ENCODE data around the gene CFAP65. TPM values are rescaled to one million over a fixed set of nuclear protein-coding genes. Genes with fewer than 3 reads are reported as not detected.

The CFAP65 gene
- total RNA-seq, 1 donor from 2014 or later = 7.6 TPM

- intact Hi-C loops (cut with DNase I) = no loop called here
- H3K4me1 ChIP-seq = peaks cover 7% of the 10 kb centered on the region
- ATAC-seq (peak; percentile 31 to 61), DNase-seq (no peak)
- H3K27ac ChIP-seq = no peak overlapping the region
- no peaks in the 10 kb centered on the region for H3K27me3 ChIP-seq (ENCODE audit: low read depth)
- no peak overlapping the region for H3K4me3 ChIP-seq
- H3K36me3 ChIP-seq = peaks cover 28% of the 10 kb centered on the region
- TF ChIP-seq, protein P1, sequence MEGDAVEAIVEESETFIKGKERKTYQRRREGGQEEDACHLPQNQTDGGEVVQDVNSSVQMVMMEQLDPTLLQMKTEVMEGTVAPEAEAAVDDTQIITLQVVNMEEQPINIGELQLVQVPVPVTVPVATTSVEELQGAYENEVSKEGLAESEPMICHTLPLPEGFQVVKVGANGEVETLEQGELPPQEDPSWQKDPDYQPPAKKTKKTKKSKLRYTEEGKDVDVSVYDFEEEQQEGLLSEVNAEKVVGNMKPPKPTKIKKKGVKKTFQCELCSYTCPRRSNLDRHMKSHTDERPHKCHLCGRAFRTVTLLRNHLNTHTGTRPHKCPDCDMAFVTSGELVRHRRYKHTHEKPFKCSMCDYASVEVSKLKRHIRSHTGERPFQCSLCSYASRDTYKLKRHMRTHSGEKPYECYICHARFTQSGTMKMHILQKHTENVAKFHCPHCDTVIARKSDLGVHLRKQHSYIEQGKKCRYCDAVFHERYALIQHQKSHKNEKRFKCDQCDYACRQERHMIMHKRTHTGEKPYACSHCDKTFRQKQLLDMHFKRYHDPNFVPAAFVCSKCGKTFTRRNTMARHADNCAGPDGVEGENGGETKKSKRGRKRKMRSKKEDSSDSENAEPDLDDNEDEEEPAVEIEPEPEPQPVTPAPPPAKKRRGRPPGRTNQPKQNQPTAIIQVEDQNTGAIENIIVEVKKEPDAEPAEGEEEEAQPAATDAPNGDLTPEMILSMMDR (IDR thresholded peaks at IDR 0.05) = peak; percentile 64
- no peaks in the 10 kb centered on the region for H3K9me3 ChIP-seq
These were observed 32.3 kb upstream of the CFAP65 start for GRCh38 chr2:219073413-219074129.

- Histone ChIP-seq H3K27me3 (ENCODE audit: low read depth) (no peaks in the 10 kb centered on the region), H3K27ac (no peak overlapping the region), H3K9me3 (no peaks in the 10 kb centered on the region), H3K36me3 (peaks cover 26% of the 10 kb centered on the region), H3K4me1 (peaks cover 7% of the 10 kb centered on the region), H3K4me3 (no peak overlapping the region)
- no peak for ATAC-seq
- TF ChIP-seq, protein P1 (IDR thresholded peaks at IDR 0.05) = no peak
- intact Hi-C loops (cut with DNase I) = no loop called here
- no peak for DNase-seq
These were observed 31.5 kb upstream of the CFAP65 start for GRCh38 chr2:219072741-219073250.

GRCh38 chr2:219071131-219071816 is 30.0 kb upstream of the CFAP65 start:
- Histone ChIP-seq H3K36me3 (peaks cover 11% of the 10 kb centered on the region), H3K27ac (no peak overlapping the region), H3K27me3 (ENCODE audit: low read depth) (no peaks in the 10 kb centered on the region), H3K4me1 (peaks cover 7% of the 10 kb centered on the region), H3K4me3 (no peak overlapping the region), H3K9me3 (no peaks in the 10 kb centered on the region)
- TF ChIP-seq, protein P1 (IDR thresholded peaks at IDR 0.05) = no peak
- ATAC-seq (peak; percentile 73 to 86), DNase-seq (no peak)
- intact Hi-C loops (cut with DNase I) = no loop called here

GRCh38 chr2:219065484-219065883 is 24.2 kb upstream of the CFAP65 start:
- peaks cover 7% of the 10 kb centered on the region for H3K4me1 ChIP-seq
- no peaks in the 10 kb centered on the region for H3K36me3 ChIP-seq
- H3K9me3 ChIP-seq = no peaks in the 10 kb centered on the region
- peak in 1 of 2 donors; percentile 63 for ATAC-seq
- DNase-seq = no peak
- no peak overlapping the region for H3K4me3 ChIP-seq
- TF ChIP-seq, protein P1 (IDR thresholded peaks at IDR 0.05) = no peak
- no peak overlapping the region for H3K27ac ChIP-seq
- H3K27me3 ChIP-seq (ENCODE audit: low read depth) = peaks cover 20% of the 10 kb centered on the region
- intact Hi-C loops (cut with DNase I) = no loop called here

DNA sequence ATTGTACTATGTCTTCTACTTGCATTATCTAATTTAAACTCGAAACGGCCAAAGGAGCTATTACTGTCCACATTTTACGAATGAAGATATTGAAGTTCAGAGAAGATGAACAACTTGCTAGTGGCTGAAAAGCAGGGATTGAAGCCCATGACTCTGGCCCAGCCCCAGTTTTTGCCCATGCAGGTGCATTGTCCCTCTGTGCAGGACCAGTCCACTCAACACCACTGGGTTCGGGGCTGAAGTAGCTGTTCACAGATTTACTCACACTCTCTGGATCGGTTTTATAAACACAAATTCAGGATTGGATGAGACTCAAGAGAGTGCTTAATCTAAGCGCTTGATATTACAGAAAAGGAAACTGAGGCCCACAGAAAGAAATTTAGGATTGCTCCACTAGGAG is 20.8 kb upstream of the CFAP65 start:
- H3K27ac ChIP-seq = no peak overlapping the region
- TF ChIP-seq, protein P1 (IDR thresholded peaks at IDR 0.05) = no peak
- H3K4me1 ChIP-seq = peaks cover 39% of the 10 kb centered on the region
- ATAC-seq (no peak), DNase-seq (no peak)
- intact Hi-C loops (cut with DNase I) = no loop called here
- H3K4me3 ChIP-seq = no peak overlapping the region
- no peaks in the 10 kb centered on the region for H3K9me3 ChIP-seq
- peaks cover 52% of the 10 kb centered on the region for H3K27me3 ChIP-seq (ENCODE audit: low read depth)
- H3K36me3 ChIP-seq = no peaks in the 10 kb centered on the region

Data from lower lobe of right lung (tissue), 2 donors.